GM12878 (cell line): ENCODE results near the gene ACRBP. TPM values are rescaled to one million over a fixed set of nuclear protein-coding genes. Genes with fewer than 3 reads are reported as not detected.

ENCODE experiments used
- ATAC-seq: fragments of 200-7000 bp; cut with Tn5 transposase; 3 replicates; pipeline ENCODE4 v1.9.1; 2020; ENCODE audit warnings: mild to moderate bottlenecking, moderate library complexity
- BruUV-seq: library from RNA; stranded (reverse); fragments of 400-500 nt; replicated peaks from 2 replicates; lab custom pipeline; 2021; lab: Mats Ljungman, UMichigan
- CTCF ChIA-PET: fragments of 300-600 bp; sonication (Branson Sonifier 250); formaldehyde crosslinking; extraction: SDS; loops from one replicate; lab custom pipeline; 2021; ENCODE audit warnings: inconsistent platforms; lab: Yijun Ruan, JAX
- POLR2A ChIA-PET: fragments of 350-600 bp; formaldehyde crosslinking; extraction: SDS; loops from one replicate; lab custom pipeline; 2021; ENCODE audit warnings: inconsistent platforms; lab: Charles Lee
- RAD21 ChIA-PET: fragments of 300-600 bp; sonication (Branson Sonifier 250); formaldehyde crosslinking; loops from one replicate; lab custom pipeline; 2023; ENCODE audit warnings: antibody characterized with exemption; ENCODE audit not compliant: unreplicated experiment; lab: Charles Lee
- SMC1A ChIA-PET: fragments of 300-600 bp; sonication (Branson Sonifier 250); formaldehyde crosslinking; loops from one replicate; lab custom pipeline; 2023; ENCODE audit not compliant: unreplicated experiment, uncharacterized antibody; lab: Charles Lee
- DNase-seq: peaks from one replicate; pipeline ENCODE4 v3.0.0-alpha.2; 2011; ENCODE audit warnings: low read depth, low spot score
- FAIRE-seq: peaks from 3 replicates; lab custom pipeline; 2011; peaks lifted over from hg19 to GRCh38; lab: Jason Lieb, UNC
- H2AFZ ChIP-seq: 2 replicates; pipeline ENCODE4 v1.6.0; 2011; ENCODE audit warnings: low read depth, low read length, control low read depth; ENCODE audit not compliant: control insufficient read depth
- H3K27ac ChIP-seq: 2 replicates; pipeline ENCODE4 v1.5.1; 2011; ENCODE audit warnings: control low read depth; ENCODE audit not compliant: control insufficient read depth, insufficient read depth
- H3K27me3 ChIP-seq, 2 experiments: replicated peaks in 1 of 2; 2 replicates each; pipeline versions ENCODE4 v1.6.0 to v1.6.1; 2011; ENCODE audit warnings: low read length in 1 of 2; ENCODE audit not compliant: control insufficient read depth in 2 of 2, insufficient read depth in 2 of 2
- H3K36me3 ChIP-seq, 2 experiments: 2 replicates each; pipeline ENCODE4 v1.5.1; 2011; ENCODE audit warnings: low read length in 1 of 2; ENCODE audit not compliant: control insufficient read depth in 2 of 2, insufficient read depth in 2 of 2
- H3K4me1 ChIP-seq: 2 replicates; pipeline ENCODE4 v1.6.1; 2011; ENCODE audit warnings: mild to moderate bottlenecking, low read length, moderate library complexity, mixed read lengths; ENCODE audit not compliant: control insufficient read depth, insufficient read depth
- H3K4me2 ChIP-seq: 2 replicates; pipeline ENCODE4 v1.6.0; 2011; ENCODE audit warnings: control low read depth; ENCODE audit not compliant: control insufficient read depth, insufficient read depth
- H3K4me3 ChIP-seq: fragments of 200-600 bp; sonication (generic); 2 replicates; pipeline ENCODE4 v1.5.1; 2016
- H3K79me2 ChIP-seq: 2 replicates; pipeline ENCODE4 v1.6.0; 2011; ENCODE audit warnings: low read length; ENCODE audit not compliant: control insufficient read depth, insufficient read depth
- H3K9ac ChIP-seq: 2 replicates; pipeline ENCODE4 v1.8.0; 2011; ENCODE audit warnings: low read length, control low read depth, mixed read lengths; ENCODE audit not compliant: control insufficient read depth, insufficient read depth
- H3K9me3 ChIP-seq: replicated peaks from 3 replicates; pipeline ENCODE4 v1.5.1; 2011; ENCODE audit warnings: mild to moderate bottlenecking, low read length; ENCODE audit not compliant: control insufficient read depth, insufficient read depth
- H4K20me1 ChIP-seq: 2 replicates; pipeline ENCODE4 v1.6.0; 2011; ENCODE audit not compliant: control insufficient read depth, insufficient read depth
- CBX5 ChIP-seq: sonication (generic); IDR thresholded peaks from 2 replicates; pipeline ENCODE4 v1.6.1; 2016; ENCODE audit warnings: low read depth, moderate library complexity, mild to moderate bottlenecking, inconsistent platforms
- CTCF ChIP-seq, 3 experiments: IDR thresholded peaks in 2 of 3; conservative IDR thresholded peaks in 1 of 3; 2 replicates each; pipeline ENCODE4 v1.5.1; 2011; ENCODE audit warnings: low read depth in 3 of 3, low read length in 3 of 3, mild to moderate bottlenecking in 3 of 3, control low read depth in 2 of 3, moderate library complexity in 2 of 3, inconsistent platforms in 1 of 3, mixed read lengths in 1 of 3; ENCODE audit not compliant: control insufficient read depth in 2 of 3, insufficient read depth in 1 of 3; ENCODE audit errors: extremely low read depth in 1 of 3
- DPF2 ChIP-seq: fragments of 450-650 bp; IDR thresholded peaks from 2 replicates; pipeline ENCODE4 v1.6.1; 2017; ENCODE audit warnings: mild to moderate bottlenecking
- FOS ChIP-seq: IDR thresholded peaks from 3 replicates; pipeline ENCODE4 v1.6.1; 2011; ENCODE audit warnings: borderline replicate concordance; ENCODE audit not compliant: insufficient read length; ENCODE audit errors: extremely low read depth
- NR2C2 ChIP-seq: IDR thresholded peaks from 2 replicates; pipeline ENCODE4 v1.6.1; 2011; ENCODE audit warnings: borderline replicate concordance, low read depth; ENCODE audit not compliant: control insufficient read depth, insufficient read length
- POLR2AphosphoS2 ChIP-seq: IDR thresholded peaks from 2 replicates; pipeline ENCODE4 v1.6.1; 2011; ENCODE audit warnings: low read depth, mild to moderate bottlenecking, low read length, improper control_type of control experiment, moderate library complexity
- PRDM15 ChIP-seq: fragments of 450-650 bp; formaldehyde crosslinking; IDR thresholded peaks from 2 replicates; pipeline ENCODE4 v1.4.0; 2020; ENCODE audit warnings: mild to moderate bottlenecking, moderate library complexity
- SUPT20H ChIP-seq: IDR thresholded peaks from 2 replicates; pipeline ENCODE4 v1.6.1; 2011; ENCODE audit warnings: low read depth, mild to moderate bottlenecking, low read length, moderate library complexity, borderline replicate concordance; ENCODE audit not compliant: control insufficient read depth
- ZBTB11 ChIP-seq: fragments of 450-650 bp; formaldehyde crosslinking; IDR thresholded peaks from 2 replicates; pipeline ENCODE4 v1.5.0; 2022; ENCODE audit warnings: mild to moderate bottlenecking, missing genetic modification characterization
- ZNF207 ChIP-seq: fragments of 450-650 bp; IDR thresholded peaks from 2 replicates; pipeline ENCODE4 v1.6.1; 2014; ENCODE audit warnings: antibody characterized with exemption, mild to moderate bottlenecking, borderline replicate concordance
- WGBS: methylation state at CpG from one replicate; pipeline ENCODE4 v1.1.6; 2016; ENCODE audit warnings: low lambda C conversion rate; ENCODE audit not compliant: insufficient replicate concordance, insufficient coverage; ENCODE audit errors: missing lambda C conversion rate; 5-methylcytosine and 5-hydroxymethylcytosine counted together
- in situ Hi-C: fragments of 300-500 bp; cut with MboI; formaldehyde crosslinking; loops from 9 replicates; pipeline ENCODE4 v1.14.3; 2018; ENCODE audit warnings: mixed read lengths
- intact Hi-C: fragments of 100-400 bp; cut with micrococcal nuclease; formaldehyde crosslinking; loops from one replicate; pipeline ENCODE4 v1.14.2; 2022; ENCODE audit not compliant: unreplicated experiment
- polyA plus RNA-seq, 11 experiments: library from polyadenylated mRNA; depleted of rRNA in 4 of 11; unstranded in 6 of 11; stranded (reverse) in 5 of 11; fragments of >200 nt; fragmentation: Nextera tagmentation in 4 of 11; fragmentation: Illumina TruSeq in 1 of 11; extraction: Ambion mirVana in 4 of 11; extraction: Trizol in 1 of 11; gene quantifications; 1 replicate in 1 of 11; 2 replicates in 10 of 11; pipeline versions ENCODE4 v1.2.1 to v1.2.3, GENCODE V29; 2011 to 2016; ENCODE audit warnings: inconsistent platforms in 2 of 11, missing spikeins in 2 of 11, low read depth in 1 of 11
- total RNA-seq, 4 experiments: library from RNA; depleted of rRNA in 3 of 4; stranded (reverse); fragments of >200 nt in 3 of 4; fragmentation: Illumina TruSeq in 1 of 4; extraction: Trizol in 1 of 4; gene quantifications; 2 replicates each; pipeline versions ENCODE4 v1.2.1 to v1.2.3, GENCODE V29; 2013 to 2021
- TF ChIP-seq, protein P1 (sequence below): IDR thresholded peaks from 2 replicates; pipeline ENCODE4 v1.6.1; 2011; ENCODE audit warnings: borderline replicate concordance, low read depth, mild to moderate bottlenecking, moderate library complexity, mixed read lengths, low read length; ENCODE audit not compliant: insufficient read depth; ENCODE audit errors: extremely low read length

The ACRBP gene
- total and polyA plus RNA-seq, 10 of the 15 experiments (the other 5 are each of a cell fraction or from before 2014, with no cell fraction given) = 0.54 to 1.4 (median 0.87) TPM

DNA sequence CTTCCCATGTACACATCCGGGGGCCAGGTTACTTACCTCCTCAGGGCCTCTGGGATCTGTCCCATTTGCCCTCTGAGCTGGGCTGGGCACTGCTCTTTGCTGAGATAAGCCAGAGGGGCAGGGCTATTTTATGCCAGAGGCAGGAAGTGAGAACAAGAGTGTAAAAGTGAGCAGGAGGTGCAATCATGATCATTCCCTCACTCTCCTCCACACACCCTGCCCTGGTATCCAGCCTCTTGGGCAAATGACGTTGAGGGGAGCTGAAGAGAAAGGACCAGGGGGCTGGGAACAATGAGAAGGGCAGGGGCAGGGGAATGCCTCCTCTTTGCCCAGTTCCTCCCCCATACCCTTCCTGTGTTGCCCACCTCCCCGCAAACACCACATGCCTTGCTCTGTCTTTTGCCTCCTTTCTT is 15.7 kb downstream of the ACRBP start (continued):
- TF ChIP-seq ZBTB11 (CRISPR knock-in tag) (no peak), CTCF (IDR thresholded peaks at IDR 0.05 in 2 of 3, conservative IDR thresholded peaks at IDR 0.05 in 1 of 3; ENCODE audit: control insufficient read depth in 2 of 3, extremely low read depth in 1 of 3, insufficient read depth in 1 of 3, low read depth in 3 of 3, low read length in 3 of 3) (no peak), ZNF207 (no peak), SUPT20H (no peak), POLR2AphosphoS2 (peak; percentile 43; the same call in 1 of the 2 replicates)

DNA sequence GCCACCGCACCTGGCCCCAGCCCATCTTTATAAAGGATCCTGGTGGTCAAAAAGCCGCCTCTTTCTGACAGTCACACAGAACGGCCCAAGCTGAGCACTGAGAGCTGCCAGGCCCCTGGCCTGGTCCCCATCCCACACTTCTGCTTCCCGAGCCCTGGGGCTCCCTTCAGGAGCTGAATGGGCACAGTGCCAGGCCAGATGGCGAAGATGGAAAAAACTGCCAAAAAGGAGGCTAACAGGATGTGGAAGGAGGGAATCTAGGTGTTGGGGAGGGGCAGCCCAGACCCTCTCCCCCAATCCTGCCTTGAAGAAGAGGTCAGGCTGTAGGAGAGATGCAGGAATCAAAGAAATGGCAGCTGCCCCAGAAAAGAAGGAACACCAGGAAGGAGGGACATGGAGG is 16.5 kb downstream of the ACRBP start:
- in situ Hi-C loops (no loop called here), intact Hi-C loops (no loop called here)
- Histone ChIP-seq H3K79me2 (peaks cover 14% of the 10 kb centered on the region), H2AFZ (0 out of 2 replicates have a peak overlapping the region, but pooled peaks have one; percentile 67), H3K4me3 (peak overlapping the region; percentile 57), H3K4me1 (peaks cover 48% of the 10 kb centered on the region), H3K27ac (peak overlapping the region; percentile 90), H3K9ac (peak overlapping the region; percentile 81), H3K36me3 (no peaks in the 10 kb centered on the region), H4K20me1 (no peaks in the 10 kb centered on the region), H3K4me2 (peak overlapping the region; percentile 98), H3K27me3 (no peaks in the 10 kb centered on the region), H3K9me3 (no peaks in the 10 kb centered on the region)
- no peak for ATAC-seq
- no peak for DNase-seq
- ChIA-PET SMC1A (interaction anchor here (0.8 to 4.5 kb wide), 9 partner anchors 13 to 188 kb away, joined by 3 to 23 read pairs (median 5); partner anchors contain the start of genes ACRBP and CHD4), POLR2A (interaction anchor here (0.6 to 3.4 kb wide), 12 partner anchors 13 to 222 kb away, joined by 3 to 23 read pairs (median 4); partner anchors contain the start of genes MLF2 and ZNF384), CTCF (interaction anchor here (1.2 to 4.4 kb wide), 4 partner anchors 9 to 148 kb away, joined by 3 to 22 read pairs (median 4); no protein-coding TSS in a partner anchor), RAD21 (interaction anchor here (0.6 to 3.4 kb wide), 5 partner anchors 14 to 186 kb away, joined by 3 to 24 read pairs (median 3); partner anchors contain the start of gene CD27)
- no peak for FAIRE-seq
- no TSS peak for BruUV-seq
- 77% methylated on average over 4 of the region's 5 CpGs for WGBS
- TF ChIP-seq PRDM15 (CRISPR knock-in tag) = no peak
- TF ChIP-seq, protein P1, sequence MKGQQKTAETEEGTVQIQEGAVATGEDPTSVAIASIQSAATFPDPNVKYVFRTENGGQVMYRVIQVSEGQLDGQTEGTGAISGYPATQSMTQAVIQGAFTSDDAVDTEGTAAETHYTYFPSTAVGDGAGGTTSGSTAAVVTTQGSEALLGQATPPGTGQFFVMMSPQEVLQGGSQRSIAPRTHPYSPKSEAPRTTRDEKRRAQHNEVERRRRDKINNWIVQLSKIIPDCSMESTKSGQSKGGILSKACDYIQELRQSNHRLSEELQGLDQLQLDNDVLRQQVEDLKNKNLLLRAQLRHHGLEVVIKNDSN = no peak
- TF ChIP-seq FOS = no peak
- TF ChIP-seq CBX5 = no peak
- no peak for TF ChIP-seq DPF2
- TF ChIP-seq NR2C2 = no peak
